ENCODE data around the gene USE1.

GRCh38 chr19:17256130-17256529 lies 41.0 kb downstream of the USE1 start:
- TF ChIP-seq, protein P1, sequence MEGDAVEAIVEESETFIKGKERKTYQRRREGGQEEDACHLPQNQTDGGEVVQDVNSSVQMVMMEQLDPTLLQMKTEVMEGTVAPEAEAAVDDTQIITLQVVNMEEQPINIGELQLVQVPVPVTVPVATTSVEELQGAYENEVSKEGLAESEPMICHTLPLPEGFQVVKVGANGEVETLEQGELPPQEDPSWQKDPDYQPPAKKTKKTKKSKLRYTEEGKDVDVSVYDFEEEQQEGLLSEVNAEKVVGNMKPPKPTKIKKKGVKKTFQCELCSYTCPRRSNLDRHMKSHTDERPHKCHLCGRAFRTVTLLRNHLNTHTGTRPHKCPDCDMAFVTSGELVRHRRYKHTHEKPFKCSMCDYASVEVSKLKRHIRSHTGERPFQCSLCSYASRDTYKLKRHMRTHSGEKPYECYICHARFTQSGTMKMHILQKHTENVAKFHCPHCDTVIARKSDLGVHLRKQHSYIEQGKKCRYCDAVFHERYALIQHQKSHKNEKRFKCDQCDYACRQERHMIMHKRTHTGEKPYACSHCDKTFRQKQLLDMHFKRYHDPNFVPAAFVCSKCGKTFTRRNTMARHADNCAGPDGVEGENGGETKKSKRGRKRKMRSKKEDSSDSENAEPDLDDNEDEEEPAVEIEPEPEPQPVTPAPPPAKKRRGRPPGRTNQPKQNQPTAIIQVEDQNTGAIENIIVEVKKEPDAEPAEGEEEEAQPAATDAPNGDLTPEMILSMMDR (IDR thresholded peaks at IDR 0.05) = no peak
- no peak for TF ChIP-seq SIN3A (IDR thresholded peaks at IDR 0.05; ENCODE audit: borderline replicate concordance, insufficient read depth, low read depth, low read length)

All from Panc1 (cell line).